Activated CD4-positive, alpha-beta T cell treated with anti-CD3 and anti-CD28 coated beads, Interleukin-2, amount 10 ng/mL, durations not matched to agents 24 days and 14 days (primary cell): ENCODE measurements around the gene PRLH. TPM values are rescaled to one million over a fixed set of nuclear protein-coding genes. Genes with fewer than 3 reads are reported as not detected.

ENCODE experiments used
- DNase-seq: peaks from one replicate; pipeline ENCODE4 v3.0.0; 2022
- H3K27ac Mint-ChIP-seq: one replicate; pipeline ENCODE4 v1.8.0; 2022; ENCODE audit warnings: mild to moderate bottlenecking, mixed read lengths
- H3K27me3 Mint-ChIP-seq: one replicate; pipeline ENCODE4 v1.8.0; 2022; ENCODE audit warnings: mixed read lengths
- H3K36me3 Mint-ChIP-seq: one replicate; pipeline ENCODE4 v1.8.0; 2022; ENCODE audit warnings: low read depth, mild to moderate bottlenecking, mixed read lengths
- H3K4me1 Mint-ChIP-seq: one replicate; pipeline ENCODE4 v1.8.0; 2021; ENCODE audit warnings: mixed read lengths
- H3K4me3 Mint-ChIP-seq: one replicate; pipeline ENCODE4 v1.8.0; 2022; ENCODE audit warnings: mild to moderate bottlenecking, moderate library complexity, mixed read lengths
- H3K9me3 Mint-ChIP-seq: one replicate; pipeline ENCODE4 v1.8.0; 2021; ENCODE audit warnings: mixed read lengths
- intact Hi-C: fragments of 100-400 bp; cut with micrococcal nuclease; formaldehyde crosslinking; loops from one replicate; pipeline ENCODE4 v1.15.1; 2023
- total RNA-seq: library from RNA; stranded (reverse); gene quantifications from 2 replicates; pipeline ENCODE4 v1.2.3, GENCODE V29; 2022

Gene PRLH
- total RNA-seq, 1 donor from 2014 or later, result not detected

DNA sequence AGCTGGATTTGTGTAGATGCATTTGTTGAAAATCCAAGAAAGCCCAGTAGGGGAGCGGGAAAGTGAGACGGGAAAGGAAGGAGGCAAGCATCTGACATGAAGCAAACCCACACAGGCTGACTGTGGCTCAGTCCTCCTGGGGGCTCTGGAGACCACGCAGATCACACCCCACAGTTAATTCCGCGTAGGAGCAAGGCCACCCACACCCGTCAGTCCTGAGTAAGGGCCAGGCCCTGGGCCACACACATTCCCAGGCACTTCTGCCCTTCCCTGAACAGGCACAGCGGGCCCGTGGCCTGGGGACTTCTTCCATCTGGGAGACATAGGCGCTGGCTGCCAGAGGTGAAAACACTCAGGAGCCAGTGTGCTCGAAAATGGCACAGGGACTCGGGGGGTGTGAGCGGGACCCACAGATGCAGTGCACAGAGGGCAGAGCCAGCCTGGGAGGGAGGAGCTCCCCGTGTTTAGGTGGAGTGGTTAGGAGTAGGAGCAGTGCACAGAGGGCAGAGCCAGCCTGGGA is 19.4 kb upstream of the PRLH start:
- H3K27me3 Mint-ChIP-seq, result peaks cover 7% of the 10 kb centered on the region
- no peak for DNase-seq
- no peaks in the 10 kb centered on the region for H3K36me3 Mint-ChIP-seq
- no peaks in the 10 kb centered on the region for H3K9me3 Mint-ChIP-seq
- no peak overlapping the region for H3K27ac Mint-ChIP-seq
- intact Hi-C loops, result no loop called here
- H3K4me1 Mint-ChIP-seq, result no peaks in the 10 kb centered on the region
- H3K4me3 Mint-ChIP-seq, result no peak overlapping the region

DNA sequence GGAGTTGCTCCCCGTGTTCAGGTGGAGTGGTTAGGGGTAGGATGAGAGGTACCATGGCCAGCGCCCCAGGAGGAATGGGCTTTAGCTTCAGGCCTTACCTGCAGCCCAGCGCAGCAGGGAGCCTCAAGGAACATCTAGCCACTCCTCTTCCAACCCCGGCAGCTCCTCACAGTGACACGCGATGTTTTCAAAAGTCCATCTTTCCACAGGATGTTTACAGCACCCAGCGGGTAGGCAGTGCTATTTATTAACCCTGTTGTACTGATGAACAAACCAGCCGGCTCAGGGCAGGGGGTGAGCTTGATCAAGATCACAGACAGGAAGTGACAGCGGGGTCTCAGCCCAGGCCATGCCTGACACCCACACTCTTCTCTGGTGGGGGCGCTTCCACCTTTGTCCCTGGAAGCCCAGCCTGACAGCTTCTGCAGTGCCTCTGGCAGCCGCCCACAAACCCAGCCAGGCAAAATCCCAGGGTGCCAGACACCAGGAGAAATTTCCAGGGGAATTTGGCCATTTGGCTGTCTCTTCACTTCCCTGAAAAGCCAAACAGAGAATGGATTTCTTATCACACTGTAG is 18.4 kb upstream of the PRLH start:
- H3K4me3 Mint-ChIP-seq, result no peak overlapping the region
- H3K36me3 Mint-ChIP-seq, result no peaks in the 10 kb centered on the region
- H3K4me1 Mint-ChIP-seq, result no peaks in the 10 kb centered on the region
- intact Hi-C loops, result no loop called here
- DNase-seq, result no peak
- H3K9me3 Mint-ChIP-seq, result no peaks in the 10 kb centered on the region
- H3K27ac Mint-ChIP-seq, result no peak overlapping the region
- H3K27me3 Mint-ChIP-seq, result peaks cover 8% of the 10 kb centered on the region

DNA sequence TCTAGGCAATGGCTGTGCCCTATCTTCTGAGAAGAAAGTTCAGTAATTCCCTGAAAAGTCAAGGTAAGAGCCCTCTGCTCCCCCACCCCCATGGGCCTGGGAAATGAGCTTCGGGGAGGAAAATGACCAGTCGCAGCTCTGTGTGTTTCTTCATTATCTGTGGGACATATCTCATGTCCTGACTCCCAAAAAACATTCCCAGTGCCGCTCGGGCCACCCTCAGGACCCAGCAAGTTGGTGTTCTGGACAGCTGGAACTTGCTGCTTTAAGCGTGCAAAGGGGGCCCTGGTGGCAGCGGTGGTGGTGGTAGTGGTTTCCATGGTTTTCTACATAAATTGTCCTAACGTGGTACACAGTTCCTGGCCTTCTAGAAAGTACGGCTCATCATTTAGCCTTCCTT is 17.2 kb upstream of the PRLH start:
- Mint-ChIP-seq H3K27me3 (peaks cover 8% of the 10 kb centered on the region), H3K4me1 (no peaks in the 10 kb centered on the region), H3K36me3 (no peaks in the 10 kb centered on the region), H3K27ac (no peak overlapping the region), H3K4me3 (no peak overlapping the region), H3K9me3 (peaks cover 4% of the 10 kb centered on the region)
- no peak for DNase-seq
- intact Hi-C loops, result no loop called here

DNA sequence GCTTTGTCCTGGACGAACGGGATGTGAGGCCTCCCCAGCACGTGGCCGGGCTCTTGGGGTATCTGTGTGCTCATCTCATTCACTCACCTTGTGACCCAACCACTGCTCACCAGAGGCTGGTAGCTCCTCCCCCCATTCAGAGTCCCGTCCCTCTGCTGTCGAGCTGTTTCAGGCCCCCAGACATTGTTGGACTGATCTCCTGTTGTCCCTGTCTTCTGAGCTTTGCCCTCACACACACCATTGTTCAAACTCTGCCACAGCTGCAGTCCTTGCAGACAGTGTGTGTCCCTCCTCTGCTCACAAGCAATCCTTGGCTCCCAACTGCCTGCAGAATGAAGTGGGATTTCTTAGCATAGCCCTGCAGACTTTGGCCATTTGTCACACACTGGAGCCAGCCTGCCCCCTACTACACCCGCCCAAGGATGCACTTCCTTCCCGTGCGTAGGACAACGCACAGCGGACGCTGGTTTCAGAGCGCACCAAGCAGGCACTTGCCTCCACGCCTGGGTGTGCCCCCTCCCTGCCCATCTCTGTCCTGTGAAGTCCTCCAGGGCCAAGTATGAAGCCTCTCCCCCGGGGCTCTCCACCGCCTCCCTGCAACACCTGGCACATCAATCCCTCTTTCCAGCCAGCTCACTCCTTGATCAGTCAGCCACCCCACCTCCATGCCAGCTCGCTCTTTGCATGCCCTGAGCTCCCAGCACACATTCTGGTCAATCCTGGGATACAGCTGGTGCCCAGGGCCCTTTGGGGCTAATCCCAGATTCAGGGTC is 16.5 kb upstream of the PRLH start:
- H3K4me1 Mint-ChIP-seq, result no peaks in the 10 kb centered on the region
- DNase-seq, result no peak
- H3K4me3 Mint-ChIP-seq, result no peak overlapping the region
- peaks cover 9% of the 10 kb centered on the region for H3K27me3 Mint-ChIP-seq
- H3K27ac Mint-ChIP-seq, result no peak overlapping the region
- H3K9me3 Mint-ChIP-seq, result peaks cover 7% of the 10 kb centered on the region
- intact Hi-C loops, result no loop called here
- no peaks in the 10 kb centered on the region for H3K36me3 Mint-ChIP-seq

DNA sequence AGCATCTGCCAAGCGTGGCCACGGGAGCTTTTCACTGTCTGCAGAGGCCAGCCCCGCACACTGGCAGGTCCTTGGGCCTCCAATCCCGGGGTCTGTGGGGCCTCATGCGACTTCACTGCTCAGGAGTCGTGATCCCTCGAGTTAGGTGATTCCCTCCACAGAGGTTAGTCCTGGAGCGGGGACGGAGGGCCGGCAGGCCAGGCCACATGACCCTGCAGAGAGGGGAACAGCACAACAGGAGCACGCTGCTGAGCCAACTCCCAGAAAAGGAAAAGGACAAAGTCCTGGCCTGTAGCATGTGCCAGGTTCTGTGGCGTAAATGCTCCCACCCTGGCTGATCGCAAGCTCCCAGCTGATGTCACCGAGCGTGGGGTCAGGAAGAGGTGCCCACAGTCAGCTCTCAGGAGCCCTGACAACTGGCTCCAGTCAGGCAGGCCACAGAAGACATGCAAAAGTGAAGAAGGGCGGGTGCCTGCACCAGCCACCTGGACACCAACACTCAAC is 15.3 kb upstream of the PRLH start:
- H3K27me3 Mint-ChIP-seq, result peaks cover 9% of the 10 kb centered on the region
- H3K9me3 Mint-ChIP-seq, result peaks cover 9% of the 10 kb centered on the region
- no peak overlapping the region for H3K27ac Mint-ChIP-seq
- DNase-seq, result no peak
- H3K36me3 Mint-ChIP-seq, result peaks cover 2% of the 10 kb centered on the region
- no peak overlapping the region for H3K4me3 Mint-ChIP-seq
- intact Hi-C loops, result no loop called here
- H3K4me1 Mint-ChIP-seq, result no peaks in the 10 kb centered on the region

DNA sequence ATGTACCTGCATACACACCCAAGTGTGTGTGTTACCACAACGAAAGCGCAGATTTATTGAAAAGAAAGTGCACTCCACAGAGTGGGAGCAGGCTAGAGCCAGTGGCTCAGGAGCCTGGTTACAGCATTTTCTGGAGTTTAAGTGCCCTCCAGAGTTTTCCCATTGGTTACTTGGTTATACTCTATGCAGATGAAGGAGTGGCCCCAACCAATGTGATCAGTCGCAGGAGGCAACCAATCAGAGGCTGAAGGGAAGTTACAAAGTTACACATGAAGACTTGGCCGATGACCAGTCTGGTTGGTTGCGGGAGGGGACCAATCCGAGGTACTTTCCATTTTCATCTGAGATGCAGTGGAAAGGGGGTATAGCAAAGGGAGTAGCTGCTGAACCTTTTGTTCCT is 13.5 kb upstream of the PRLH start:
- H3K4me3 Mint-ChIP-seq, result no peak overlapping the region
- H3K27ac Mint-ChIP-seq, result no peak overlapping the region
- peaks cover 2% of the 10 kb centered on the region for H3K36me3 Mint-ChIP-seq
- intact Hi-C loops, result no loop called here
- peaks cover 18% of the 10 kb centered on the region for H3K27me3 Mint-ChIP-seq
- H3K9me3 Mint-ChIP-seq, result peaks cover 14% of the 10 kb centered on the region
- DNase-seq, result no peak
- peaks cover 9% of the 10 kb centered on the region for H3K4me1 Mint-ChIP-seq

DNA sequence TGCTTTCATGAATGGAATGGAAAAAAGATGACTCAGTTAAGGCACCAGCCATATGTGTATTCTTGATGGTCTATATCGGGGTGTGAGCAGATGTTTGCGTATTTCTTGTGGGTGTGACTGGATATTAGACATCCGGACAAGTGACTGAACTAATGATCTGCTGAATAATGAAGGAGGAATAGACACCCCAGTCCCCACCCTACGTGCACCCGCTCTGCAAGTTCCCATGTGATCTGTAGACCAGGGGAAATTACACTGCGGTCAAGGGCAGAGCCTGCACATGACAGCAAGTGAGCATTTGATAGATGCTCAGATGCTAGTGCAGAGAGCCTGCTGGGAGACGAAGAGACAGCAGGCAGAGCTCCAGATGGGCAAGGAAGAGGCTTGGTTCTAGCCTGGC is 12.4 kb upstream of the PRLH start:
- Mint-ChIP-seq H3K27me3 (peaks cover 18% of the 10 kb centered on the region), H3K27ac (no peak overlapping the region), H3K4me3 (no peak overlapping the region), H3K4me1 (peaks cover 11% of the 10 kb centered on the region), H3K9me3 (peaks cover 14% of the 10 kb centered on the region), H3K36me3 (peaks cover 2% of the 10 kb centered on the region)
- DNase-seq, result no peak
- intact Hi-C loops, result no loop called here

DNA sequence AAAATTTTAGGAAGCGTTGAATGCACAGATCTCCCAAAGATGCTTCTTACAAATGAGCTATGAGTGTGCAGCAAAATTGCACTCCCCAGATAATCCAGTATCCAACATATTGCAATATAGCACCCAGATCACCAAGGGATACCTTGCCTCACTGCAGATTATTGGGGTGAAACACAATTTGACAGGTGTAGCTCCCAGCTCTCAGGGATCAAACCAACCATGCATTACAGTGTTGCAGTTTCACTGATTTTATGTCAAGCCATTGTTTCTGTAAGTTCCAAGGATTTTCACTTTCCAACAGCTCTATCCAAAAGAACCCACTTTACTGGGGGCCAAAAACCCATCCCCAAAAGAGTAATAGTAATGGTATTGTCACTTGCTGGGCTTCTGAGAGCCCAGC is 10.8 kb upstream of the PRLH start:
- DNase-seq, result no peak
- Mint-ChIP-seq H3K27ac (no peak overlapping the region), H3K4me3 (no peak overlapping the region), H3K9me3 (peaks cover 14% of the 10 kb centered on the region), H3K36me3 (peaks cover 2% of the 10 kb centered on the region), H3K27me3 (peaks cover 19% of the 10 kb centered on the region), H3K4me1 (peaks cover 11% of the 10 kb centered on the region)
- intact Hi-C loops, result no loop called here

DNA sequence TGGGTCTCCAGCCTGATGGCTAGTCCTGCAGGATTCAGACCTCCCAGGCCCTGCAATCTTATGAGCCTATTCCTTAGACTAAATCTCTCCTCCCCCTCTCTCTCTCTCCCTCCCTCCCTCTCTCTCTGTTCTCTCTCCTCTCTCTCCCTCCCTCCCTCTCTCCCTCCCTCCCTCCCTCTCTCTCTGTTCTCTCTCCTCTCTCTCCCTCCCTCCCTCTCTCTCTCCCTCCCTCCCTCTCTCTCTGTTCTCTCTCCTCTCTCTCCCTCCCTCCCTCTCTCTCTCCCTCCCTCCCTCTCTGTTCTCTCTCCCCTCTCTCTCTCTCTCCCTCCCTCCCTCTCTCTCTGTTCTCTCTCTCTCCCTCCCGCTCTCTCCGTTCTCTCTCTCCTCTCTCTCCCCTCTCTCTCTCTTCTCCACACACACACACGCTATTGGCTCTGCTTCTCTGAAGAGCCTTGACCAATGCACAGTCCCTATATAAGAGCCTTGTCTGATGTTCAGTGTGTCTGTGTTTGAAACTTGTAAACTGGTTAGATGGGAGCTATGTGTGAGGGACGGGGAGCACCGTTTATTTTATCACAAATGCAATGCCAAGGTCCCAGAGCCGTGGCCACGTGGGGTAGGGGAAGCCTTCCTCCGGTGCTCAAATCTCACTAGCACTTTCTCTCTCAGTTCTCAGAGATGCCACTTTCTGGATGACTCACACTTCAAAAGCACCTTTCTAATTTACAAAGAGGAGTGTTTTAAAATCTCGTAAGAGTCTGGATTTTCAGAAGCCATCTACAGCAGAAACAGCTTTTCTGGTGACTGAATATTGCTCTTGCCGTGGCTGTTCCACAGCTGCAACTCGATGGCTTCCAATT is 9.4 kb upstream of the PRLH start:
- Mint-ChIP-seq H3K27me3 (peaks cover 17% of the 10 kb centered on the region), H3K36me3 (peaks cover 2% of the 10 kb centered on the region), H3K4me1 (peaks cover 11% of the 10 kb centered on the region), H3K27ac (peak overlapping the region; percentile 61), H3K4me3 (peak overlapping the region; percentile 5), H3K9me3 (peaks cover 14% of the 10 kb centered on the region)
- intact Hi-C loops, result no loop called here
- DNase-seq, result peak; percentile 71

DNA sequence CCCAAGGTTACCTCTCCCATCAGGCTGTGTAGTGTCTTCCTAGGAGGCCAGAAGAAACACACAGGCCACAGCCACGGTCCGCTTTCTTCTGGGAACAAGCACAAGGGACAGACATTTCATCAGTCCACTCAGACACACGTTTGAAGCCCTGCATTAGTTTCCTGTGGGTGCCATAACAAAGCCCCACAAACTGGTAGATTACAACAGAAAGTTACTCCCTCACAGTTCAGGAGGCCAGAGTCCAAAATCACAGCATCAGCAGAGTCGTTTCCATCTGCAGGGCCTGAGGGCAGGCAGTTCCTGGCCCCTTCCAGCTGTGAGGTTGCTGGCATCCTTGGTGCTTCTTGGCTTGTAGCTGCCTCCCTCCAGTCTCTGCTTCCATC is 8.8 kb upstream of the PRLH start:
- H3K9me3 Mint-ChIP-seq, result peaks cover 14% of the 10 kb centered on the region
- intact Hi-C loops, result no loop called here
- peaks cover 2% of the 10 kb centered on the region for H3K36me3 Mint-ChIP-seq
- H3K4me1 Mint-ChIP-seq, result peaks cover 11% of the 10 kb centered on the region
- peaks cover 21% of the 10 kb centered on the region for H3K27me3 Mint-ChIP-seq
- H3K27ac Mint-ChIP-seq, result peak overlapping the region; percentile 61
- no peak for DNase-seq
- peak overlapping the region; percentile 5 for H3K4me3 Mint-ChIP-seq

DNA sequence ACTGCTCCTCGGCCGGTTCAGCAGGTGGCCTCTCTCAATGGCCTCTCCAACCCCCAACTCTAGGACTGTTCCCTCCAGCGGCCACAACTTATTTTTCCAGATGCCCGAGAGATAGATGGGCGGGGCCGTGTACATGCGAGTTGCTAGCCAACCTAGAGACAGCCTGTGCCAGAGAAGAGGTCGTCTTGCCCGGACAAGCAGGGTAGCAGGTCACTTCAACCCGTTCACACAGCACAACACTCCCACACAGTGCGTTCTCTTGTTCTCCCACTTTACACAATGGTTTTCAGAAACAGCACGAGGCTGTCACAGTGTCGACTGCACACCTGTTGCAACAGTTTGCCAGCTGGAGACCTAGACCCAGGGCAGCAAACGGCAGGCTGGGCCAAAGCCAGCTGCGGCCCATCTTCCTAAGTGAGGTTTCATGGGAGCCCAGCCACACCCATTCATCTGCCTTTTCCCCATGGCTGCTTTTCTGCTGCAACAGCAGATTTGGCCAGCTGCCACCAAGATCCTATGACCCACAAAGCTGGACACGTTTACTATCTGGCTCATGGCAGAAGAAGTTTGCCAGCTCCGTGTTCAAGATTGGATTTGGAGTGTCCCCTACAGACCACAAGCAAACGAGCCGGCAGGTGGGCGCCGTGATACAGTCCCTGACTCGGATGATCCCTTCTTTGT is 7.3 kb upstream of the PRLH start:
- Mint-ChIP-seq H3K4me3 (no peak overlapping the region), H3K36me3 (peaks cover 2% of the 10 kb centered on the region), H3K9me3 (peaks cover 11% of the 10 kb centered on the region), H3K27me3 (peaks cover 24% of the 10 kb centered on the region), H3K27ac (no peak overlapping the region), H3K4me1 (peaks cover 11% of the 10 kb centered on the region)
- no peak for DNase-seq
- intact Hi-C loops, result no loop called here

DNA sequence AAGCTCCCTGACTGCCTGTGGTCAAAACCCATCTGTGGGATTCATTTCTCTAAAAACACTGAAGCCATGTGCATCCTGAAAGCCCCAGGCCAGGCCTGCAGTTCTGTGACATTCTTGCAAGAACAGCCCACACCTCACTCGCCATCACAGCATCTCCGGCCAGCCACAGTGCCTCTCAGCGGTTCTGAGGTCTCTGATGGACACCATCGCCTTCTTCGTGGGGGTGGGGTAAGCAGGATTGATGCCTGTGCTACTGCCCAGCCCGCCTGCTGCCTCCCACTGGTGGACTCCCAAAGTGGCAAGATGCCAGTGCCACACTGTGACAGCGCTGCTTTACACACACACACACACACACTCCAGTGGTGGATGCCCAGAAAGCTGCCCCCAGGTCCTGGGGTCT is 5.2 kb upstream of the PRLH start:
- Mint-ChIP-seq H3K9me3 (peaks cover 4% of the 10 kb centered on the region), H3K27me3 (peaks cover 20% of the 10 kb centered on the region), H3K36me3 (no peaks in the 10 kb centered on the region), H3K4me1 (peaks cover 11% of the 10 kb centered on the region), H3K4me3 (no peak overlapping the region), H3K27ac (no peak overlapping the region)
- DNase-seq, result no peak
- intact Hi-C loops, result no loop called here

DNA sequence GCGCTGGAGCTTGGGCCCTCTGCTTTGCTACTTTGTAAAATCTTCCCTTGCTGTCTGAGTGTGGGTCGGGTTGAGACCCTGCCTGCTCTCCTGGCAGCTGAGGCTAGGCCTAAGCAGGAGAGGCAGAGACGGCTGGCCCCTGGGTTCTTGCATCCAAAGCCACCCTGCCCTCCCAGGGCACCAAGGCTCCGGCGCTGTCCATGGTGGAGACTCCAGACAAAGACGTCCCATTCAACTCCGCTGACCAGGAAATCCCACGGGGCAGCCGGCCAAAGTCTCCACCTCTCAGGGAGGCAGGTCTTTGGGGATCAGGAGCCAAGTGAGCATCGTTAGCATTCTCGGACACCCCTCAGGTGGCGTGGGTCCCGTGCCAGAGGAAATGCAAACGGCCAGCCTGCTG is 2.6 kb upstream of the PRLH start:
- no peaks in the 10 kb centered on the region for H3K4me1 Mint-ChIP-seq
- peaks cover 10% of the 10 kb centered on the region for H3K27me3 Mint-ChIP-seq
- intact Hi-C loops, result no loop called here
- H3K9me3 Mint-ChIP-seq, result no peaks in the 10 kb centered on the region
- no peak overlapping the region for H3K4me3 Mint-ChIP-seq
- H3K36me3 Mint-ChIP-seq, result no peaks in the 10 kb centered on the region
- DNase-seq, result no peak
- H3K27ac Mint-ChIP-seq, result no peak overlapping the region
